Measurements from ENCODE around the gene FAM83E.
"Not testable (repeated sequence)": the region's sequence is repeated elsewhere in the genome, so short reads cannot be mapped to it uniquely, and the experiment has no call there.

Gene FAM83E

DNA sequence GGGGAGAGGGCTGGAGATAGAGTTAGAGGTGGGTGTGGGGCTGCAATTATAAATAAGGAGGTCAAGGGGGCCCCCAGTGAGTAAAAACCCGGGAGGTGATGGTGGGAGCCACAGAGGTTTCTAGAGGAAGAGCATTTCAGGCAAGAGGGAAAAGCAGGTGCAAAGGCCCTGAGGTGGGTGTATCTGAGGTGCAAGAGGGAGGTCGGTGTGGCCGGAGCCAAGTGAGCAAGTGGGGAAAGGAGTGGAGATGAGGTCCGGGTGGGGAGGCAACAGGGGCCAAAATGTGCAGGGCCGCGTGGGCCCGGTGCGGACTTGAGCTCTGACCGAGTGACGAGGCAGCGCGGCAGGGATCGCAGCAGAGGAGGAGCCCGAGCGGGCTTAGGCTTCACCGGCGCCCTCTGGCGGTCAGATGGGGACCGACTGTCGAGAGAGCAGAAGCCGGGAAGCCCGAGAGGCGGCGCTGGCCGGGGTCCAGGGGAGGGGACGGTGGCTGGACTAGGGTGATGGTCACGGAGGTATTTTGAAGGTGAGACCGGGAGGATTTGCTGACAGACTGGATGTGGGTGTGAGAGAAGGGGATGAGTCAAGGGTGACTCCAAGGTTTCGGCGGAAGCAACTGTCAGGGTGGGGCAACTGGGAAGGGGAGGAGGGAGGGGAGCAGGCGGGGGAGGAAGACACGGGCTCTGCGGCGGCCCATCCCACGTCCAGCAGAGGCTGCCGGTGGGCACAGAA lies 26.0 kb downstream of the FAM83E start:
- ChIA-PET CTCF (interaction anchor here (0.6 to 1.5 kb wide), 9 partner anchors 12 to 267 kb away, joined by 3 to 7 read pairs (median 5); partner anchors contain the start of gene CA11), POLR2A (interaction anchor here (1.4 to 1.5 kb wide), 3 partner anchors 30 to 80 kb away, joined by 5 to 6 read pairs (median 5); partner anchors contain the start of genes RPL18 and SPHK2)
- no peak for TF ChIP-seq LEF1 (IDR thresholded peaks at IDR 0.05; ENCODE audit: borderline replicate concordance)
- peak; percentile 72; the same call in 1 of the 2 replicates for TF ChIP-seq FOXM1 (IDR thresholded peaks at IDR 0.05; ENCODE audit: borderline replicate concordance)
- no peak for TF ChIP-seq SUZ12 (IDR thresholded peaks at IDR 0.05)
- no peak for TF ChIP-seq NFRKB (IDR thresholded peaks at IDR 0.05)
- TF ChIP-seq SP1 (IDR thresholded peaks at IDR 0.05) = no peak
- no peak for TF ChIP-seq FOXK2 (IDR thresholded peaks at IDR 0.05)
- TF ChIP-seq, protein P1, sequence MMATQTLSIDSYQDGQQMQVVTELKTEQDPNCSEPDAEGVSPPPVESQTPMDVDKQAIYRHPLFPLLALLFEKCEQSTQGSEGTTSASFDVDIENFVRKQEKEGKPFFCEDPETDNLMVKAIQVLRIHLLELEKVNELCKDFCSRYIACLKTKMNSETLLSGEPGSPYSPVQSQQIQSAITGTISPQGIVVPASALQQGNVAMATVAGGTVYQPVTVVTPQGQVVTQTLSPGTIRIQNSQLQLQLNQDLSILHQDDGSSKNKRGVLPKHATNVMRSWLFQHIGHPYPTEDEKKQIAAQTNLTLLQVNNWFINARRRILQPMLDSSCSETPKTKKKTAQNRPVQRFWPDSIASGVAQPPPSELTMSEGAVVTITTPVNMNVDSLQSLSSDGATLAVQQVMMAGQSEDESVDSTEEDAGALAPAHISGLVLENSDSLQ (IDR thresholded peaks at IDR 0.05) = 0 out of 2 replicates have a peak, but pooled peaks have one; percentile 34
- no peak for TF ChIP-seq HDGF (IDR thresholded peaks at IDR 0.05; ENCODE audit: borderline replicate concordance)
- 0 out of 2 replicates have a peak, but pooled peaks have one; percentile 31 for TF ChIP-seq TARDBP (IDR thresholded peaks at IDR 0.05)
- TF ChIP-seq ARNT (IDR thresholded peaks at IDR 0.05) = no peak
- peak; percentile 38; the same call in 1 of the 2 replicates for TF ChIP-seq ZNF384 (IDR thresholded peaks at IDR 0.05)
- TF ChIP-seq CTBP1 (IDR thresholded peaks at IDR 0.05; ENCODE audit: borderline replicate concordance) = peak; percentile 34; the same call in 1 of the 2 replicates
- TF ChIP-seq FOXA1 (IDR thresholded peaks at IDR 0.05) = no peak
- no peak for TF ChIP-seq ELF4 (IDR thresholded peaks at IDR 0.05)
- no peak for TF ChIP-seq BHLHE40 (IDR thresholded peaks at IDR 0.05; ENCODE audit: borderline replicate concordance)
- peak; percentile 86 for TF ChIP-seq L3MBTL2 (conservative IDR thresholded peaks at IDR 0.05)
- peak; percentile 90 for DNase-seq (ENCODE audit: extremely low spot score)

DNA sequence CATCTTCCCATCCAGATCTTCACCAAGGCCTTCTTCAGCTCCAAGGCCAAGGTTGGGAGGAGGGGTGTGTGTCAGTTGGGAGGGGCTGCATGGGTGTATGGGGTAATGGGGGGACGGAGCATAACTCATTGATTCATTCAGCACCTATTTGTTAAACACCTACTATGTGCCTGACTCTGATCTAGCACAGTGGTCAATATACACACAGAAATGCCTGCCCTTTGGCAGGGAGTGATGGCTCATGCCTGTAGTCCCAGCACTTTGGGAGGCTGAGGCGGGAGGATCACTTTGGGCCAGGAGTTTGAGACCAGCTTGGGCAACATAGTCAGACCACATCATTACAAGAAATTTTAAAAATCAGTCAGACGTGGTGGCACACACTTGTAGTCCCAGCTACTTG lies 27.5 kb downstream of the FAM83E start:
- POLR2A ChIA-PET = interaction anchor here (1.3 to 1.4 kb wide), 2 partner anchors 73 to 196 kb away, joined by 3 read pairs; partner anchors contain the start of gene KDELR1

DNA sequence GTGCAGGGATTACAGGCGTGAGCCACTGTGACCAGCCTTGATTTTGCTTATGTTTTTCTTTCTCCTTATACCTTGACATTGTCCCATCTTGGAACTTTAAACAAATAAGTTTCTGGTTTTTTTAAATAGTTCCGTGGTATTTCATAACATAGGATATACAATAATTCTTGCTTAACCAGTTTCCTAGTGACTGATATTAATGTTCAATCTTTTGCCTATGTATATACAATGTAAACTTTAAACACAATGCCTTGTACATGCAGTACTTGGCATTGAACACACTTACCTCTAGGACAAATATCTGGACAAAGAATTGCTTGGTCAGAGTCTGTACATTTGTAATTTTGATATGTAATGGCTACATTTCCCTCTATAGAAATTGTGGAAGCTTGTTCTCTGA lies 32.7 kb downstream of the FAM83E start:
- TF ChIP-seq CTBP1 (IDR thresholded peaks at IDR 0.05; ENCODE audit: borderline replicate concordance) (no peak), L3MBTL2 (conservative IDR thresholded peaks at IDR 0.05) (no peak)
- ChIA-PET CTCF (no interaction called here), POLR2A (no interaction called here)
- DNase-seq (ENCODE audit: extremely low spot score) = no peak

More for the DNA sequence above, 27.5 kb downstream of the FAM83E start:
- no peak for DNase-seq (ENCODE audit: extremely low spot score)
- TF ChIP-seq SUZ12 (IDR thresholded peaks at IDR 0.05) (no peak), NFRKB (IDR thresholded peaks at IDR 0.05) (no peak), FOXM1 (IDR thresholded peaks at IDR 0.05; ENCODE audit: borderline replicate concordance) (no peak), HDGF (IDR thresholded peaks at IDR 0.05; ENCODE audit: borderline replicate concordance) (no peak), ZNF384 (IDR thresholded peaks at IDR 0.05) (no peak), BHLHE40 (IDR thresholded peaks at IDR 0.05; ENCODE audit: borderline replicate concordance) (no peak), FOXA1 (IDR thresholded peaks at IDR 0.05) (no peak), ELF4 (IDR thresholded peaks at IDR 0.05) (no peak), ARNT (IDR thresholded peaks at IDR 0.05) (no peak), TARDBP (IDR thresholded peaks at IDR 0.05) (no peak), CTBP1 (IDR thresholded peaks at IDR 0.05; ENCODE audit: borderline replicate concordance) (no peak), L3MBTL2 (conservative IDR thresholded peaks at IDR 0.05) (no peak), SP1 (IDR thresholded peaks at IDR 0.05) (no peak), LEF1 (IDR thresholded peaks at IDR 0.05; ENCODE audit: borderline replicate concordance) (no peak), FOXK2 (IDR thresholded peaks at IDR 0.05) (no peak)
- TF ChIP-seq, protein P1 (IDR thresholded peaks at IDR 0.05) = no peak
- CTCF ChIA-PET = interaction anchor here (0.9 to 4.0 kb wide), 2 partner anchors 80 to 98 kb away, joined by 3 to 52 read pairs; no protein-coding TSS in a partner anchor

DNA sequence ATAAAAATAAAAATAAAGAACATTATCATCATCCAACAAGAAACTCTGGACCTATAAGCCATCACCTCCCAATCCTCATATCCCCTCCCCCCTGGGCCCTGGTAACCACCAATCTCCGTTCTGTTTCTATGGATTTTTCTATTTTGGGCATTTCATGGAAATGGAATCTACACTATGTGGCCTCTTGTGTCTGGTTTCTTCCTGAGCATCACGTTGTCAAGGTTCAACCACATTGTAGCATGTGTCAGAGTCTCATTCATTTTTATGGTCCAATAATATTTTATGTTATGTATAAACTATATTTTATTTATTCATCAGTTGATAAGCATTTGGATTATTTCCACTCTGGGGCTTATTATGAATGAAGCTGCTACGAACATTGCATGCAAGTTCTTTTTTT lies 36.0 kb downstream of the FAM83E start:
- DNase-seq (ENCODE audit: extremely low spot score) = no peak
- ChIA-PET POLR2A (no interaction called here), CTCF (no interaction called here)
- TF ChIP-seq ARNT (IDR thresholded peaks at IDR 0.05) = no peak
- TF ChIP-seq FOXK2 (IDR thresholded peaks at IDR 0.05) = no peak
- no peak for TF ChIP-seq LEF1 (IDR thresholded peaks at IDR 0.05; ENCODE audit: borderline replicate concordance)
- no peak for TF ChIP-seq ELF4 (IDR thresholded peaks at IDR 0.05)
- TF ChIP-seq BHLHE40 (IDR thresholded peaks at IDR 0.05; ENCODE audit: borderline replicate concordance) = no peak
- TF ChIP-seq ZNF384 (IDR thresholded peaks at IDR 0.05) = no peak
- TF ChIP-seq SP1 (IDR thresholded peaks at IDR 0.05) = no peak
- no peak for TF ChIP-seq TARDBP (IDR thresholded peaks at IDR 0.05)
- TF ChIP-seq FOXM1 (IDR thresholded peaks at IDR 0.05; ENCODE audit: borderline replicate concordance) = no peak
- no peak for TF ChIP-seq SUZ12 (IDR thresholded peaks at IDR 0.05)
- no peak for TF ChIP-seq HDGF (IDR thresholded peaks at IDR 0.05; ENCODE audit: borderline replicate concordance)
- TF ChIP-seq, protein P1 (IDR thresholded peaks at IDR 0.05) = no peak
- no peak for TF ChIP-seq FOXA1 (IDR thresholded peaks at IDR 0.05)
- no peak for TF ChIP-seq CTBP1 (IDR thresholded peaks at IDR 0.05; ENCODE audit: borderline replicate concordance)
- TF ChIP-seq L3MBTL2 (conservative IDR thresholded peaks at IDR 0.05) = no peak
- TF ChIP-seq NFRKB (IDR thresholded peaks at IDR 0.05) = no peak

DNA sequence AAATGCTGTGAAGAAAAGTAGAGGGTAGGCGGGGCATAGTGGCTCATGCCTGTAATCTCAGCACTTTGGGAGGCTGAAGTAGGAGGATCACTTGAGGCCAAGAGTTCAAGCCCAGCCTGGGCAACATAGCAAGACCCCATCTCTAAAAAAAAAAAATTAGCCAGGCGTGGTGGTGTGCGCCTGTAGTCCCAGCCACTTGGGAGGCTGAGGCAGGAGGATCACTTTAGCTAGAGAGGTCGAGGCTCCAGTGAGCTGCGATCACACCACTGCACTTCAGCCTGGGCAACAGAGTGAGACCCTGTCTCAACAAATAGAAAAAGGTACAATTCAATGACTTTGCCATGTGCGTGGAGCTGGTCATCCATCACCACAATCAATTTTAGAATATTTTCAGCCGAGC lies 37.0 kb downstream of the FAM83E start:
- CTCF ChIA-PET, POLR2A ChIA-PET: not testable (repeated sequence)

More for the DNA sequence above, 37.0 kb downstream of the FAM83E start:
- DNase-seq (ENCODE audit: extremely low spot score) = not testable (repeated sequence)
